Stimulated activated naive CD4-positive, alpha-beta T cell (primary cell): ENCODE measurements around the gene SPTB.
A peak's percentile ranks its signal among the peaks of the same experiment; 100 is the strongest.

ENCODE experiments used
- DNase-seq, 6 experiments: peaks; one replicate each; lab custom pipeline; 2025; lab: John Stamatoyannopoulos, UW

The SPTB gene

GRCh38 chr14:64709126-64709525 is 170.6 kb downstream of the SPTB start:
- DNase-seq, result no peak

DNA sequence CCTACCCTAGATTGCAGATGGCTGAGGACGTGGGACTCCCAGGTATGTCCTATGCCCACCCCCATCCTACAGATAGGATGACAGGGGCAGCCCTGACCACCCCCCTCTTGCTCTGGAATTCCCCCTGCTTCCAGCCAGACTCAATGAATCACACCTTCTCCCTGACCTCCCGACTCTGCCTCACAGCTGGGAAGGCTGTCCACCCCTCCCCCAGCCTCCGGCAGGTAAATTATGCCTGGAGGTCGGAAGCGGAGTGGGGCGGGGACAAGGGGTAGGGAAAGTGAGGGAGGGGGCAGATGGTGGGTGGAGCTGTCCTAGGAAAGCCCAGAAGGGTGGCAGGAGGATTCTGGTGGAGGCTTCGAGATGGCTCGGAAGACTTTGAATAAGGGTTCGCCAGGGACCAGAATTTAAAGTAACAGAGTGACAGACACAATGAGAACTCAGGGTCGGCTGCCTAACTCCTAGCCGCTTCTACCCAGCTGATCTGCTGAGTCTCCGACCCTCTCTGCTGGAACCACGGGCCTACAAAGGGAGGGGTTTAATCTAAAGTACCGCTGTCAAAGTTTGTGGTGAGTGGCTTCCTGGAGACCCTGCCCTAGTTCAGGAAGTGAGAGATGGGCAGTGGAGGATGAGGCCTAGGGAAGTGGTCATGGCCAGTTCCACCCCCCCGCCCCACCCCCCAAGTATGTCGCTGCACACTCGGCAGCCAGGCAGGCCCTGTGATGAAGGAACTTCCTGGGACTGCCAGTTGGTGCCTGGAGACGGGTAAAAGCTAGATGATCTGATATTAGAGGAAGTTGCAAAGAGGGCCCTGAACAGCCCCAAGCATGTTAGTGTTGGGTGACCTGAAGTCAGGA is 171.3 kb downstream of the SPTB start:
- DNase-seq, result peak in 1 of 6 experiments; percentile 31

DNA sequence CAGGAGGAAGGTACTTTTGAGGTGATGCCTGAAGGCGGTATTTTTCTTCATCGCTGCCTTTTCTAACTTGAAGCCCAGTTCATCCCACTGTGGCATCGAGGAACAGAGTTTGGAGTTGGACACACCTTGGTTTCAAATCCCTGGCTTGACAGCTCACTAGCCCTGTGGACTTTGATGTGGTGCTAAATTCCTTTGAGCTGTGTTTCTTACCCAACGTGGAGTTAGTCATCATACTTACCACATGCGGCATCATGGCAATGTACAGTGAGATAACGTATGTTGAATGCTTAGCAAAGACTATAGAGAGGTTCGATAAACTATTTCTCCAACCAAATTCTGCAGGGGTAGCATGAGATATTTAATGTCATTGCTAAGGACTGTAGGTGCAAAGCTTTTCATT is 172.0 kb downstream of the SPTB start:
- no peak for DNase-seq

GRCh38 chr14:64706593-64707193 is 173.0 kb downstream of the SPTB start:
- no peak for DNase-seq

GRCh38 chr14:64706119-64706592 is 173.6 kb downstream of the SPTB start:
- no peak for DNase-seq

- DNase-seq, result no peak
Measured at GRCh38 chr14:64705381-64706118, 174.2 kb downstream of the SPTB start.

GRCh38 chr14:64704743-64705380 is 174.8 kb downstream of the SPTB start:
- peak in 1 of 6 experiments; percentile 16 for DNase-seq

DNA sequence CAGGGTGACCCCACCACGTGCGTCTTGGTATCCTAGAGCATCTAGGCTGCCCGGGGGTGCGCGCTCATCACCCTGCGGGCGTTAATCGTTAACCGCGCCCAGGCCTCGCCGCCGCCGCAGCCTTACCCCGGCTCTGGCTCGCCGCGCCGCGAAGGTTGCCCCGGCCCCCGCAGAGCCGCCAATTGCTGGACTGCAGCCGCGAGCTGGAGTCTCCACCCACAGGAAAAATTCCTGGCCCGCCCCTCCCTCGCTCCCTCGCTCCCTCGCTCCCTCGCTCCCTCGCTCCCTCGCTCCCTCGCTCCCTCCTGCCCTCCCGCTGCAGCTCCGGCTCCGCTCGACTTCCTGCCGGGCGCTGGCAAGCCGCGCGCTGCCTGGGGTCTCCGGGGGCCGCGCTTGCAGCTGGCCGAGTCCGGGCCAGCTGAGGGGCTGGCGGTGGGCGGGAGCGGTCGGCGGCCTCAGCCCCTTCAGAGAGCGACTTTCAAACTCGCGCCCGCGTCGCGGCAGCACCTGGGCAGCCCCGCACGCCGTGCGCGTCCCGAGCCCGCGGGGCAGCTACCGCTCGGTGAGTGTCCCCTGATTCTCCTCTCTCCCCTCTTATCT is 175.5 kb downstream of the SPTB start, which contains the start of gene PLEKHG3:
PLEKHG3 (plus strand) TSS at position 282 of the 600 bp plus-strand sequence. CDS start 23,208 bp downstream, outside the sequence.
- DNase-seq, result no peak

DNA sequence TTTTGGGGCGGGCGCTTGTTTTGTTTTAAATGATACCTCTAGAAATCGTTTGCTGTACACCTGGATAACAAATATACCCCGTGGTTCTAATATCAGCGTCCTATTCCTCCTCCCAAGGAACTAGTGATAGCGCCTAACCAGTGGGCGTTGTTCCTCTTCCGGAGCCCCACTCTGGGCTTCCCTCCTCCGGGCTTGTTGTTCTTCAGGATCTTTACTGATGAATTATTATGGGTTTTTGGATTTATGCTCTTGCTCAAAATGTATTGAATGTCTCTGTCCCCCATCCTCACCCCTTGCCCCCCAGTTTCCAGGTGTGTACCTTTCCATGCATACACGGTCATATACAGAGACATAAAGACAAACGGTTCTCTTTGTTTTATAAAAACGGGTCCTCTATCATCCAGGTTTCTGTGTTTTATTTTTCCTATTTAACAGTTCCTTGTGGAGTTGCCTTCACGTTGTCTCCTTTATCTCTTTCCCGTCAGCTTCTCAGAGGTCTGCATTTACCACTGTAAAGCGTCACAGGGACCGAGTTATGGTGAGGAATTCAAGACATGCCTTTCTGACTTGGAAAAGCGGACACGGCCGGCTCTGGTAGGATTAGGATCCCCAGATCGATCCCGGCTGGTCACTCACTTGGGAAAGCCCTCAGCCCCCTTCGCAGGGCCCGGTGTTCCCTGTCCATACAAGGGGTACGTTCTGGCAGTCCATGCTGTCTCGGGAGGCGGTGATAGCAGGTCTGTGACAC is 176.1 kb downstream of the SPTB start:
- peak in 1 of 6 experiments; percentile 28 for DNase-seq

DNA sequence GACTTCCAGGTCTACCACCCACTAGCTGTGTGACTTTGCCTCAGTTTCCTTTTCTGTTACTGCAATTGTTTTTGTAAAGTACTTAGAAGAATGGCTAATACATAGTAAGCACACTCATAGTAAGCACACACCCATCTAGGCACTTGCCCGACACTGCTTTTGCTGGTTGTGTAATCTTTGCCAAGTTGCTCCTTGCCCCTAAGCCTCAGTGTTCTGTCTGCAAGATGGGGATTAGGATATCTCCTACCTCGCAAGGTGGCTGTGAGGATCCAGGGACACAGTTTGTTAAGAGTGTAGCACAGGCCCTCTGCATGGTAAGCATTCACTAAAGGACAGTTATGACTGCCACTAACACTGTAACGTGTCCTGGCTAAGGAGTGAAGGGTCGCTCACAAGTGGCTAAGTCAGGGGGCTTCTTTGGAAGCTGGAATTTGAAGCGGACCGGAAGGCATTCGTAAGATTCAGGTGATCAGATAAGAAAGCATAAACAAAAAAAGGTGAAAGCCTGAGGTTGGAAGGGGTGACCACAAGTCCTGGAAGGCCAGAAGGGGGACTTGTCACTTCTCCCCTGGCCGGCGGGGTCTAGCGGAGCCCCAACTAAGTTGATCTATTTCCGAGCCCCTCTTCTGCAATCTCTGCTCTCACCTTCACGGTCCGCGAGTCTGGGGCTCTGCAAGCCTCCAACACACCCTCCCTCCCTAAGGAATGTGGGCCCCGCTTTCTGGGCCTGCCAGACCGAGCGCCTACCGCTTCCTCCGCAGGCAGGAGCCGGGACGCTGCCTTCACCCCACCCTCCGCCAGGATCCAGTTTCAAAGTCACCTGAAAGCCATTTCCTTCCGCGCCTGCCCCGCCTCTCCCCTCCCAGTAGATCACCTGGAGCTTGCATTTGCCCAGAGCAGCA is 177.0 kb downstream of the SPTB start:
- peak in 3 of 6 experiments; percentile 8 to 16 (median 12) for DNase-seq

GRCh38 chr14:64701660-64702059 is 178.0 kb downstream of the SPTB start:
- DNase-seq, result no peak

- no peak for DNase-seq
Measured at GRCh38 chr14:64700894-64701293, 178.8 kb downstream of the SPTB start.

GRCh38 chr14:64700290-64700689 is 179.4 kb downstream of the SPTB start:
- DNase-seq, result no peak

GRCh38 chr14:64698903-64699302 is 180.8 kb downstream of the SPTB start:
- no peak for DNase-seq

- no peak for DNase-seq
Measured at GRCh38 chr14:64696355-64696857, 183.3 kb downstream of the SPTB start.
